Upper lobe of left lung (tissue), 6 donors: Measurements from ENCODE around the gene ZC3H18. TPM values are rescaled to one million over a fixed set of nuclear protein-coding genes. Genes with fewer than 3 reads are reported as not detected.

ENCODE experiments used
- ATAC-seq, 2 donors: fragments of 200-7000 bp; cut with Tn5 transposase; one replicate each; pipeline ENCODE4 v1.9.1; 2022; ENCODE audit warnings: mild to moderate bottlenecking in 2 of 2, moderate library complexity in 2 of 2; ENCODE audit not compliant: low FRiP score in 2 of 2
- DNase-seq, 2 donors: peaks; one replicate each; pipeline ENCODE4 v3.0.0-alpha.2; 2019 to 2020
- H3K27ac ChIP-seq, 4 donors: fragments of 200-600 bp; sonication (generic); one replicate each; pipeline ENCODE4 v1.5.1; 2016 to 2019
- H3K27me3 ChIP-seq, 4 donors: fragments of 200-600 bp; sonication (generic); one replicate each; pipeline ENCODE4 v1.5.1; 2017 to 2019
- H3K36me3 ChIP-seq, 4 donors: fragments of 200-600 bp; sonication (generic); one replicate each; pipeline ENCODE4 v1.5.1; 2016 to 2019
- H3K4me1 ChIP-seq, 4 donors: fragments of 200-600 bp; sonication (generic); one replicate each; pipeline ENCODE4 v1.5.1; 2018 to 2019
- H3K4me3 ChIP-seq, 4 donors: fragments of 200-600 bp; sonication (generic); one replicate each; pipeline ENCODE4 v1.5.1; 2017 to 2019; ENCODE audit warnings: mild to moderate bottlenecking in 2 of 4, moderate library complexity in 1 of 4
- H3K9me3 ChIP-seq, 4 donors: fragments of 200-600 bp; sonication (generic); one replicate each; pipeline ENCODE4 v1.5.1; 2018 to 2019
- CTCF ChIP-seq, 6 experiments: fragments of 450-650 bp in 4 of 6; fragments of 200-600 bp in 2 of 6; sonication (generic) in 2 of 6; IDR thresholded peaks; one replicate each; pipeline ENCODE4 v1.5.1; 2016 to 2019; ENCODE audit warnings: antibody characterized with exemption in 6 of 6
- EP300 ChIP-seq, 4 donors: sonication (generic); formaldehyde crosslinking; IDR thresholded peaks; one replicate each; pipeline ENCODE4 v1.5.1; 2017; ENCODE audit warnings: antibody characterized with exemption in 4 of 4, control low read depth in 2 of 4
- POLR2A ChIP-seq, 4 donors: fragments of 450-650 bp; IDR thresholded peaks; one replicate each; pipeline ENCODE4 v1.5.1; 2016 to 2017; ENCODE audit warnings: antibody characterized with exemption in 4 of 4, mild to moderate bottlenecking in 2 of 4
- POLR2AphosphoS5 ChIP-seq, 2 donors: sonication (generic); formaldehyde crosslinking; IDR thresholded peaks; one replicate each; pipeline ENCODE4 v1.5.1; 2017; ENCODE audit warnings: antibody characterized with exemption in 2 of 2
- whole genome bisulfite sequencing, 2 donors: methylation state at CpG; one replicate each; pipeline ENCODE4 v1.1.5; 2017 to 2018; 5-methylcytosine and 5-hydroxymethylcytosine counted together
- total RNA-seq, 6 donors: library from RNA; depleted of rRNA in 4 of 6; stranded (reverse); fragments of >200 nt in 4 of 6; gene quantifications; one replicate each; pipeline versions ENCODE4 v1.1.0 to v1.2.1, GENCODE V29; 2016 to 2021
- donor health status: DM: no; HTN: no; CAD: no; lungs with moderate emphysema.
- donor health status: DM: no; HTN: yes; CAD: no; lungs with severe emphysema.

Gene ZC3H18
- total RNA-seq, 6 donors from 2014 or later = 22.0 to 74.4 (median 45.5) TPM

GRCh38 chr16:88618182-88618955 is 48.2 kb downstream of the ZC3H18 start:
- peaks cover 6 to 57% (median 28%) of the 10 kb centered on the region in 4 donors for H3K36me3 ChIP-seq
- DNase-seq (peak in 1 of 2 donors; percentile 40), ATAC-seq (no peak)
- no peaks in the 10 kb centered on the region for H3K27me3 ChIP-seq
- TF ChIP-seq CTCF (IDR thresholded peaks at IDR 0.05) = no peak
- no peak for TF ChIP-seq POLR2AphosphoS5 (IDR thresholded peaks at IDR 0.05)
- no peak for TF ChIP-seq POLR2A (IDR thresholded peaks at IDR 0.05)
- no peak for TF ChIP-seq EP300 (IDR thresholded peaks at IDR 0.05)
- H3K4me3 ChIP-seq = no peak overlapping the region
- peaks cover 0 to 21% (median 6%) of the 10 kb centered on the region in 4 donors for H3K4me1 ChIP-seq
- H3K9me3 ChIP-seq = no peaks in the 10 kb centered on the region
- H3K27ac ChIP-seq = peak overlapping the region in 2 of 4 donors; percentile 25 to 30
- WGBS, 2 donors = 85 to 86% methylated on average over 16 to 19 of the region's 20 CpGs

GRCh38 chr16:88618956-88619667 is 48.9 kb downstream of the ZC3H18 start:
- Histone ChIP-seq H3K9me3 (no peaks in the 10 kb centered on the region), H3K27me3 (no peaks in the 10 kb centered on the region), H3K4me3 (no peak overlapping the region), H3K4me1 (peaks cover 0 to 21% (median 6%) of the 10 kb centered on the region in 4 donors), H3K27ac (peak overlapping the region in 2 of 4 donors; percentile 25 to 62), H3K36me3 (peaks cover 10 to 57% (median 33%) of the 10 kb centered on the region in 4 donors)
- ATAC-seq (no peak), DNase-seq (no peak)
- TF ChIP-seq POLR2AphosphoS5 (IDR thresholded peaks at IDR 0.05) (no peak), CTCF (IDR thresholded peaks at IDR 0.05) (no peak), EP300 (IDR thresholded peaks at IDR 0.05) (no peak), POLR2A (IDR thresholded peaks at IDR 0.05) (no peak)
- 93 to 96% methylated on average over 19 of the region's 19 CpGs for WGBS, 2 donors

GRCh38 chr16:88619859-88620815 is 49.9 kb downstream of the ZC3H18 start:
- Histone ChIP-seq H3K9me3 (no peaks in the 10 kb centered on the region), H3K27me3 (no peaks in the 10 kb centered on the region), H3K4me1 (peaks cover 0 to 21% (median 6%) of the 10 kb centered on the region in 4 donors), H3K4me3 (no peak overlapping the region), H3K27ac (peak overlapping the region in 3 of 4 donors; percentile 25 to 62 (median 27)), H3K36me3 (peaks cover 17 to 61% (median 41%) of the 10 kb centered on the region in 4 donors)
- peak in 1 of 2 donors; percentile 55 for DNase-seq
- ATAC-seq = no peak
- TF ChIP-seq EP300 (IDR thresholded peaks at IDR 0.05) (peak in 3 of 4 donors; percentile 45 to 64 (median 56)), CTCF (IDR thresholded peaks at IDR 0.05) (no peak), POLR2AphosphoS5 (IDR thresholded peaks at IDR 0.05) (peak in 1 of 2 donors; percentile 33), POLR2A (IDR thresholded peaks at IDR 0.05) (no peak)
- 83 to 90% methylated on average over 10 to 14 of the region's 14 CpGs for WGBS, 2 donors

DNA sequence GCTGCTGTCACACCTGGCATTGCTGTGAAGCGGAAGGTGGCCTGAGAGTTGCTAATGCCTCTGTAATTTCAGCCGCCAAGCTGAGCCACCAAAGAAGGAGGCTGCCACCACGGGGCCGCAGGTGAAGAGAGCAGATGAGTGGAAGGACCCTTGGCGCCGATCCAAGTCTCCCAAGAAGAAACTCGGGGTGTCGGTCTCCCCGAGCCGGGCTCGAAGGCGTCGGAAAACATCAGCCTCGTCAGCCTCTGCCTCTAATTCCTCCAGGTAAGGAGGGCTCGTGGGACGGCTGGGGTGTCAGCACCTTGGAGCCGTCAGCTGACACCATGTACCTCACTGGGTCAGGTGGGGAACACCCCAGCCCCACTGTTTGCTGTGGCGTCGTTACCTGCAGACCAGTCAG is 51.9 kb downstream of the ZC3H18 start:
- TF ChIP-seq EP300 (IDR thresholded peaks at IDR 0.05) (no peak), CTCF (IDR thresholded peaks at IDR 0.05) (no peak), POLR2AphosphoS5 (IDR thresholded peaks at IDR 0.05) (no peak), POLR2A (IDR thresholded peaks at IDR 0.05) (no peak)
- DNase-seq (peak in 1 of 2 donors; percentile 69), ATAC-seq (no peak)
- H3K4me3 ChIP-seq = no peak overlapping the region
- H3K4me1 ChIP-seq = peaks cover 0 to 8% (median 0%) of the 10 kb centered on the region in 4 donors
- WGBS, 2 donors = 92 to 93% methylated on average over 17 to 19 of the region's 19 CpGs
- H3K36me3 ChIP-seq = peaks cover 20 to 77% (median 50%) of the 10 kb centered on the region in 4 donors
- H3K27me3 ChIP-seq = no peaks in the 10 kb centered on the region
- no peaks in the 10 kb centered on the region for H3K9me3 ChIP-seq
- no peak overlapping the region for H3K27ac ChIP-seq
